Right renal cortex interstitium (tissue), 3 donors: ENCODE results near the gene PRKCQ. TPM values are rescaled to one million over a fixed set of nuclear protein-coding genes. Genes with fewer than 3 reads are reported as not detected.

Source experiments
- DNase-seq, 3 donors: peaks; one replicate each; pipeline ENCODE4 v3.0.0-alpha.2; 2013; ENCODE audit warnings: low read depth in 3 of 3, low spot score in 2 of 3
- polyA plus RNA-seq, 3 donors: library from polyadenylated mRNA; unstranded; fragments of 120-200 nt; gene quantifications; one replicate each; pipeline ENCODE4 v1.2.1, GENCODE V29; 2013; ENCODE audit not compliant: insufficient read length in 3 of 3

The PRKCQ gene
- polyA plus RNA-seq, 3 donors: 16.5 to 18.1 (median 17.6) TPM

GRCh38 chr10:6416892-6417512 is 163.1 kb downstream of the PRKCQ start:
- peak; percentile 51 to 65 (median 62) for DNase-seq

GRCh38 chr10:6411436-6411835 is 168.6 kb downstream of the PRKCQ start:
- no peak for DNase-seq

- DNase-seq: no peak
Observed at GRCh38 chr10:6410830-6411229, 169.2 kb downstream of the PRKCQ start.

- peak; percentile 45 to 52 (median 48) for DNase-seq
Observed at GRCh38 chr10:6409971-6410643, 170.0 kb downstream of the PRKCQ start.

- DNase-seq: no peak
Observed at GRCh38 chr10:6408799-6409198, 171.3 kb downstream of the PRKCQ start.

- no peak for DNase-seq
Observed at GRCh38 chr10:6407034-6407721, 172.9 kb downstream of the PRKCQ start.

- DNase-seq: no peak
Observed at GRCh38 chr10:6406220-6407033, 173.6 kb downstream of the PRKCQ start.

- no peak for DNase-seq
Observed at GRCh38 chr10:6405713-6406112, 174.4 kb downstream of the PRKCQ start.

- no peak for DNase-seq
Observed at GRCh38 chr10:6404127-6405072, 175.7 kb downstream of the PRKCQ start.

- DNase-seq: no peak
Observed at GRCh38 chr10:6402960-6403359, 177.1 kb downstream of the PRKCQ start.

- DNase-seq: no peak
Observed at GRCh38 chr10:6402349-6402709, 177.7 kb downstream of the PRKCQ start.

GRCh38 chr10:6401558-6402348 is 178.3 kb downstream of the PRKCQ start:
- DNase-seq: peak; percentile 75 to 86 (median 84)

GRCh38 chr10:6400821-6401465 is 179.1 kb downstream of the PRKCQ start:
- DNase-seq: no peak

GRCh38 chr10:6400331-6400730 is 179.7 kb downstream of the PRKCQ start:
- DNase-seq: no peak

GRCh38 chr10:6399879-6400278 is 180.2 kb downstream of the PRKCQ start:
- DNase-seq: no peak

GRCh38 chr10:6399231-6399741 is 180.8 kb downstream of the PRKCQ start:
- no peak for DNase-seq

GRCh38 chr10:6398399-6398798 is 181.7 kb downstream of the PRKCQ start:
- DNase-seq: no peak

GRCh38 chr10:6396652-6397051 is 183.4 kb downstream of the PRKCQ start:
- DNase-seq: no peak
